HG02938 (cell line): ENCODE data around the gene ENPP1.

Source experiments
- ATAC-seq: cut with Tn5 transposase; IDR thresholded peaks from one replicate; pipeline ENCODE4 v1.9.1; 2021; ENCODE audit warnings: mild to moderate bottlenecking, moderate library complexity; ENCODE audit not compliant: unreplicated experiment

The ENPP1 gene

GRCh38 chr6:131784561-131784960 is 23.3 kb upstream of the ENPP1 start:
- no peak for ATAC-seq

- ATAC-seq = no peak
Measured at GRCh38 chr6:131787079-131787478, 20.7 kb upstream of the ENPP1 start.

- ATAC-seq = no peak
Measured at GRCh38 chr6:131787766-131788712, 19.8 kb upstream of the ENPP1 start.

- ATAC-seq = no peak
Measured at GRCh38 chr6:131789219-131789618, 18.6 kb upstream of the ENPP1 start.

- no peak for ATAC-seq
Measured at GRCh38 chr6:131791476-131791875, 16.3 kb upstream of the ENPP1 start.

DNA sequence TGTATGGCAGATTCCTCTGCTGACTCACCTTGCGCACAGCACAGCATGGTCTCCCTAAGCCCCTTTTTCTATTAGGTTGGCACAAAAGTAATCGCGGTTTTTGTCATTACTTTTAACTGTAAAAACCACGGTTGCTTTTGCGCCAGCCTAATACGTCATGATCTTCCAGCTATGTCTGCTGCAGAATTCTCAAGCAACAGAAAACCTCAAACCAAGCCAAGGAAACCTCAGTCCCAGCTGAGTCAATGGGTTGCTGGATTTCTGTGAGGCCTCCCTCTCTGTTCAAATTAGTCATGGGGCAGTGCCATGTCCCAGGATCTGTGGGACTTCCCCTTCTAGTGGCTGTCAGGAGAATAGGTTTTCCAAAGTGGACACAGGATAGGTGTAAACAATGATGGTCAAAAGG is 15.7 kb upstream of the ENPP1 start:
- ATAC-seq = no peak

DNA sequence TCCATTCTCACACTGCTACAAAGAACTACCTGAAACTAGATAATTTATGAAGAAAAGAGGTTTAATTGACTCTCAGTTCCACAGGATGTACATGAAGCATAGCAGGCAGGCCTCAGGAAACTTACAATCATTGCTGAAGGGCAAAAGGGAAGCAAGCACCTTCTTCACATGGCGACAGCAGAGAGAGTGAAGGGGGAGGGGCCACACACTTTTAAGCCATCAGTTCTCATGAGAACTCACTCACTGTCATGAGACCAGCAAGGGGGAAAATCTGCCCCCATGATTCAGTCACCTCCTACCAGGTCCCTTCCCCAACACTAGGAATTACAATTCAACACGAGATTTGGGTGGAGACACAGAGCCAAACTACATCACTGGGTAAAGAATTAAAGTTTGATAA is 12.5 kb upstream of the ENPP1 start:
- no peak for ATAC-seq

GRCh38 chr6:131802347-131802746 is 5.5 kb upstream of the ENPP1 start:
- no peak for ATAC-seq

DNA sequence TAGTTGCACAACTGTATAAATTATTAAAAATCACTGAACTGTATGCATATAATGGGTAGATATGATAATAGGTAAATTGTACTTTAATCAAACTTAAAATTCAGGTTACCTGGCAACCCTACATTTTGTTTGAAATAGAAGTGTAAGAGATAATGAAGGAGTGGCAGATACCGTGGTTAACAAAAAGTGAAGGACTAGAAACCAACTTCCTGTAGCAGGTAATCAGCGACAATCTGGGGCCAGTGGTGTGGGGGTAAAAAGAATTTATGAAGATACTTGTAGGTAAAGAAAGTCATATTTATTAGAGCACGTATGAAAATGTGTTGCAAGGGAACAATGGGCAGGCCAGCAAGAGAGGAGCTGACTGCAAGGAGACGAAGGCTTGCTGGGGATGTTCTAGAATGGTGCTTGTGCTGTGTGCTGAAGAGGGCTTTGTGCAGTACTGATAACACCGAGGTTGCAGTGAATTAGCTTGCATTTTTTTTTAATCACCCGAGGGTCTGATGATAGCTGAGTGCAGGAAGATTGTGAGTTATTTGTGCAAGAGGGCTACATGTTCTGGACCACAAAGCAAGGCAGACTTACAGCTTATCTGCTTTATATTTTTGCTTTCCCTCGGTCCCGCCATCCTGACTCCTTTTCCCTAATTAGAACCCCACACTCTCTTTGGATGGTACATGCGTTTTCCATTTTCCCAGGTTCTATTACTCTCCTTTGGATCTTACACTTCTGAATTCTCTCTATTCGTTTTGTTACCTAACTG is 4.6 kb upstream of the ENPP1 start:
- no peak for ATAC-seq

GRCh38 chr6:131804131-131804530 is 3.7 kb upstream of the ENPP1 start:
- ATAC-seq = no peak

DNA sequence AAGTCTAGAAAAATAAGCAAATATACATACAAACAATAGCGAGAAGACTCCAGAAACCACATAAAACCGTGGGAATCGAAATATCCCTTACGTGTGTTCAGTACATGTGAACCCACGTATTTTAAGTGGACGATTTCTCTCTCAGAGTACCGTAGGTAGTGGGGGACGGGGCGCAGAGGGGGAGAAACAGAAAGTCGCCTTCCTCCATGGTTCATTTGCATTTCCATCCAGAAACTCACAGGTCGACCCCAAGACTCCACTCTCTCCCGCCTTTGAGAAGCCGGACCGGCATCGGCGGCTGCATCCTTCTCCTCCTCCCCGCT is 538 bp upstream of the ENPP1 start:
- no peak for ATAC-seq

GRCh38 chr6:131808460-131809269 is 845 bp downstream of the ENPP1 start:
- ATAC-seq = no peak

- no peak for ATAC-seq
Measured at GRCh38 chr6:131811500-131811899, 3.7 kb downstream of the ENPP1 start.

GRCh38 chr6:131813991-131814390 is 6.2 kb downstream of the ENPP1 start:
- ATAC-seq = no peak

DNA sequence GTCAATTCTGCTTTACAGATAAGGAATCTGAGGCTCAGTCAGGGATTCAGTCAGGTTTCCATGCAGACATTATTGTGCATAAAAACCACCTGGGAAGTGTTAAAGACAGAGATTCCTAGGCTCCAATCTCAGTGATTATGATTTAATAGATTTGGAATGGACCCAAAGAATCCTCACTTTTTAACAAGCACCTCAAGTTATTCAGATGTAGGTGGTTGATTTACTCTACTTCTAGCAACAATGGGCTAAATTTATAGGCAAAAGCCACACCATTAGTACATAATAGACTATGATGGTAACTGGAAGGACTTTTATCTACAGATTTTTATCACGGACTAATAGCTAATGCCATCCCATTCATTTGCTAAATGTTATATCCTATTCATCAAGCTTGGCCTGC is 9.0 kb downstream of the ENPP1 start:
- ATAC-seq = no peak

- no peak for ATAC-seq
Measured at GRCh38 chr6:131819572-131820124, 11.8 kb downstream of the ENPP1 start.

DNA sequence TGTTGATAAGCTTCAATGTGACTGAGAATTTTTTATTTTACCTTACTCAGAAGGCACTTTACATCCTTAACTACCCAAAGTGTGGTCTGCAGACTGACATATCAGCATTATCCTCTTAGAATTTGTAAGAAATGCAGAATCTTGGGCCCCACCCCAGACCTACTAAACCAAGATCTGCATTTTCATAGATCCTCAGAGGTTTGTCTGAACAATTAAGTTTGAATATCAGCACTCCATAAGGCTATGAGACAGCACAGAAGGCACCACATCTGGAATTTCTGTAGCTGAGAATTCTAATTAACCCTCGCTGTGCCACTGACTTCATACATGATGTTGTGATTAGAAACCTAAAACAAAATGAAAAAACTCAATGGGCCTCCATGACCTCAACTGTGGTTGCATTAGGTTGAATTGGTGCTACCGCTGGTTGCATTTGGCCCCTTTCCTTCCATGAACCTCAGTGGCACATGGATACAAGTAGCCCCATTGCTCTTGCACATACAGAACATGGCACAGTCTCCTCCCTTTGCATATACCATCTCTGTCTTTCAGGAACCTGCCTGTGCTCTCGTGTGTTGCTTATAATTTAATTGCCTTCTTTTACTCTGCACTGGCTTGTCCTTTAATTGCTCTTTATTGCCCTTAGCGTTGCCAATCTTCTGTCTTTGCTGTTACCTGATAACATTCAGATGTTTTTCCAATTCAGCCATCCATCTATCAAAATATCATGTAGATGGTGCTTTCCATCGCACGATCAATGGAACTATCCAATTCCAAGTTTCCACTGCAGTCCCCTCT is 13.4 kb downstream of the ENPP1 start:
- no peak for ATAC-seq

GRCh38 chr6:131822119-131822518 is 14.3 kb downstream of the ENPP1 start:
- no peak for ATAC-seq

DNA sequence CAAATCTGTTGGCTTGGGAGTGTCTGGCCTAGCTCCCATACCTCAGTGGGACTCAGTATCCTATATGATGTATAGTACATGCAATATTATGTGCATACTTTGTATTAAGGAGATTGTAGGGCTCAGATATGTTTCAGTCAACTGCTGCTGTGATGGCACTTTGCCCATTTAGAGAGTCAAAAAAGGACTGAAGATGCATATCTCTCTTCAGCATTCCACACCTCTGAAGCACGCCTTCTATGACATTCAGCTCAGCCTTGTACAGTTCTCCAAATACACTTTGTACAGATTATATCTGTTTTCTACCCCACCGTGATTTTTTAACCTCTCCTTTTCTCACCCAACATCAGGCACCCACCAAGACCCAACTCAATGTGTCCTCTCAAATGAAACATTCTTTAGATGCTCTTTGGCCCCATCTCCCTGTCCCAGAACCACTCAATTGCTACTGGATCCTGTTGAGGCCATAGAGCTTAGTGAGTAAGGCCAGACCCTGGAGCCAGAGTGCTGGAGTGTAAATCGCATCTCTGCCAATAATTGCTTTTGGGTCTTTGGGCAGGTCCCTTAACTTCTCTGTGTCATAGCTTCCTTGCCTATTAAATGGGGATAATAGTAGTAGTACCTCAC is 15.6 kb downstream of the ENPP1 start:
- no peak for ATAC-seq

- ATAC-seq = no peak
Measured at GRCh38 chr6:131825946-131826345, 18.1 kb downstream of the ENPP1 start.
